GM19035 (cell line): Measurements from ENCODE around the gene CARD9.

Source experiments
- ATAC-seq: cut with Tn5 transposase; IDR thresholded peaks from one replicate; pipeline ENCODE4 v1.9.1; 2021; ENCODE audit not compliant: unreplicated experiment

Gene CARD9

DNA sequence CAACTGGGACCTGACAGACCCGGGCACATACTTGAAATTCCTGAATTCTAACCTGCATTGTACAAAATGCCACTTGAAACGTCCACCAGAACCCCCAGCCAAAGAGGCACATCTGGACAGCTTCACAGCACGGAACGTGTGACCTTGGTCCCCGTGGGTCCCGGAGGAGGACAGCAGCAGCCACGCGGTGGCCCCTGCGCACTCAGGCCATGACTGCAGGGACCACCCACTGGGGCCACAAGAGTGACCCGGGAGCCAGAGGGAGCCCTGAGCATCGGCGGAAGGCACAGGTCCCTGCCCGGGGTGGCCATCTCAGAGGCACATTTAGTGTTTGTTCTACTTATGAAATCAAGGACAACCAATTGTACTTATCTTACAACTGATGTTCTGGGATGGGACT lies 28.6 kb upstream of the CARD9 start:
- ATAC-seq: no peak

DNA sequence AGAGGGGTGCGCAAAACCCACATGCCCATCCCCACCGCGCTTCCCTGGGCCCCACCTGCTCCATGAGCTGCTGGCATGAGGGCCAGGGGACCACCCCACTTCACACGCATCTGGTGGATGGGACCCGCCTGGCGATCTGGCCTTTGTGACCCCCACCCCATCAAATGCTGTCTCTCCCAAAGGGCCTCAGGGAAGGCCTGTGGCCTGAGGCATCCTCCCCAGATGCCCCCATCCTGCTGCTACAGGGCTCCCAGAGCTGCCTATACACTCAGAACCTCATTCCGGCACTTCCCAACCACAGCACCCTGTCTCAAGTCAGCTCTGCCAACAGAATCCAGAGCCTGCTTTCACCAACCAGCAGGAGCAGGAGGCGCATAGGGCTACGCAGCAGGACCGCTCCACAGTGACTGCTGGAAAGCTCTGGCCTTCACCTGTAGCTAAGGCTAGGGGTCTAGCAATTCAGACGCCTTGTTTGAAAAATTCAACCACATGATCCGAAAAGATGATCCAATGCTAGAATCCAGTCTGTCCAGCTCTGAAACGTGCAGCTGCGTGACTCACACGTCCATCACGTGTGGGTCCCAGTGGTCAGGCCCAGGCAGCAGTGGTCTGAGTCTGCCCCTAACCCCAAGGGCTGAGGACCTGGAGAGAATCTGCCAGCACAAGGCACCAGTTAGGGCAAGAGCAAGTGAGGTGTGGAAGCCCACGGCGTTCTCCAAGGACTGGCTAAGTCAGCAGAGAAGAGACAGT lies 27.9 kb upstream of the CARD9 start:
- no peak for ATAC-seq

DNA sequence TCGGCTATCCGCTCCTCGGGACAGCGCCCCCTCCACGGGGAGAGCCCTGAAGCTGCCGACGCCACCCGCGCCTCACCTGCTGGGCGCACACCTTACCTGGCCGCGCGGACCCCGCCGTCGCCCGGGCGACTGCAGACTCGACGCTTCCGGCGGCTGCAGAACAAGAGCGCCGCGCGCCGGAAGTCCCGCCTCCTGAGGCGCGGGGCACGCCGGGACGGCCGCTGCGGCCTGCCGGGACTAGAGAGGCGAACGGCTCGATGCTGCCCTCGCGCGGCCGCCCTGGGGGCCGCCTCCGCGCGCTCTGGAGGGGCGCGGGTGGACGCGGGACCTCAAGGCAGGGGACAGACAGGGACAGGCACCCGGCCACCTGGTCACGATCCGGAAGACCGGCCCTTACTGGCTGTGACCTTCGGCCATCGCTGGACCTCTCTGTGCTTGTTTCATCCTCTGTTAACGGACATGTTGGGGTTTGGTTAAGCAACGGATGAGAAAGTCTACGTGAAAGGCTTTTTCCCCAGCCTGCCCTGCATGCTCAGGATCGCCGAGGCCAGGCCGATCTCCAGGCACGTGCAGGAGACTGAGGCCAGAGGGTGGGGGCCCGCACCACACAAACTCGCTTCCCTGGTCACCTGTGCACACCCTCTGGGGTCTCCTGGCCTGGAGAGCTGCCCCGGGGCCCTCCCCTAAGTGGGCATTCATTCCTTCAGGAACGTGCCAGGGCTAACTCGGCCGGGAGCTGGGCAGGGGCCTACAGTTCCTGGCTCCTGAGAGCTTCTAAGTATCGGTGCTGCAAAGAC lies 26.8 kb upstream of the CARD9 start, which contains the start of gene SNAPC4:
TSS of gene SNAPC4 (minus strand) at position 133 of the 797 bp plus-strand sequence. CDS start 1,742 bp downstream, outside the sequence.
- peak; percentile 68 for ATAC-seq

DNA sequence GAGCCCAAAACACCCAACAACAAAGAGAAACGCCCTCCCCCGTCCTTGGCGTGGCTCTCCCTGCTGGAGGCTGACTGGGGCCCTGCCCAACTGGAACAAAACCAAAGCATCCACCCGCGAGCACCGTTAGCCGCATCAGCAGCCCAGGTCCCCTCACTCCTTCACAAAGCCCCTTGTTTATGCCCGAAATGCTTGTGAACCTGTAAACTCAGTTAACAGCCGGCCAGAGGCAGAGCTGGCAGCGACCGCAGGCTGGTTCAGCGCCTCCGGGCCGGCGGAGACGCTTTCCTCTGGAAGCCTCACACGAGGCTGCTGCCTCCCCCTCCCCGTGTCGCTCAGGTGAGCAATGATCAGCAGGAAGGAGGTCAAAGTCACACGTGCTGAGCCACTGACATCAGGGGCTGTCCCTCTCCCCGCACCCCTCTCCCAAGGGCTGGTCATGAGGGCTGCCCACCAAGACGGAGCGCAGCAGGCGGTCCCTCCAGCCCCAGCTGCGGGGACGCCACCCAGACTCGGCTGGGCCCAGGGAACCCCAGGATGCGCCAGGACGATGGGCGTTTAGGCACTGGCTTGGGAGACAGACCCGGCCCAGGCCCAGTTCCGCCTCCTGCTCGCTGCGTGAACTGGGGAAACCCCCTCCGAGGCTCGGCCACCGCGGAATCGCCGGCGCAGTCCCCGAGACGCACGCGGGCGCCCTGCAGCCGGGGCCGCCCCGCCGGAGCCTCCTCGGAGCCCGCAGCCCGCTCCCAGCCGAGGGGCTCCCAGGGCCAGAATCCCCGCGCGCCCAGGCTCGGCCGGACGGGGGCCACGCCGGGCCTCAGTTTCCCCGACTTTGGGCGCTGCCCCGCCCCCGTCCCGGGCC lies 25.9 kb upstream of the CARD9 start:
- peak; percentile 37 for ATAC-seq

DNA sequence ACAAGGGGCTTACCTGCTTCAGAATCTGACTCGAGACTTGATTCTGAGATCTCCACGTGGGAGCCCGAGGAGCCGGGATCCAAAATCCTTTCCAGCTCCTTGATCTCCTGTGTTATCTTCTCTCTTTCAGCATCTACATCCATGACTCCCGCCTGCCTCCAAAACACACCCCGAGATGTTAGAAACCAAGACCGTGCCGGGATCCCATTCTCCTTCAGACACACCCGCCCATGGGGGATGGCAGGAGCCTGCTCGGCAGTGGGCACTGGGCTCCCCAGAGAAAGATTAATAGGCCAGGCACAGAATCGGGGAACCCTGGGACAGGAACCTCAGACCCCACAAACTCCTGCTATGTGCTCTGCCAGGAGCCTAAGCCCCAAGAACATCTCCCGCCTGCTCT lies 24.8 kb upstream of the CARD9 start:
- no peak for ATAC-seq

DNA sequence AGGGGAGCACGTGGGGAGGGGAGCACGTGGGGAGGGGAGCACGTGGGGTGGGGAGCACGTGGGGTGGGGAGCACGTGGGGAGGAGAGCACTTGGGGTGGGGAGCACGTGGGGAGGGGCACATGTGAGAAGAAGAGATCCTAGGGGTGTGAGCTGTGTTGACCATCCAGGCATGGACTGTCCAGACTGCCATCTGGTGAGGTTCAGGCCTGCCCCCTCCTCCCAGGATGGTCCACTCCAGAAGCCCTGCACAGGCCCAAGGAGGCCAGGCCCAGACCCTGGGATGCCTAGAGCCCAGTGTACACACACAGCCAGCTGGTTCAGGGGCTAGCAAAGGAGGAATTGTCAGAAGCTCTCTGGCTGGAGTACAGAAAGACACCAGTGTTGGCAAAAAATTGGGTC lies 24.2 kb upstream of the CARD9 start:
- no peak for ATAC-seq

DNA sequence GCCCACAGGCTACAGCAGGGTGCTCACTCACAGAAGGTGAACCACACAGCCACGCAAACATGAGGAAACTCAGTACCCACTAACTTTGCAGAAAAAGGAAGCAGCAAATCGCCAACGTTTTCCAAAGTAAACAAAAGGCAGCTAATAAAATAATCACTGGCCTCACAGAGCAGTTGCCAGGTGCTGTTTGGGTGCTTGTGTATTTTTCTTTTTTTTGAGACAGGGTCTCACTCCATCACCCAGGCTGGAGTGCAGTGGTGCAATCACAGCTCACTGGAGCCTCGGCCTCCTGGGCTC lies 22.7 kb upstream of the CARD9 start:
- ATAC-seq: no peak

DNA sequence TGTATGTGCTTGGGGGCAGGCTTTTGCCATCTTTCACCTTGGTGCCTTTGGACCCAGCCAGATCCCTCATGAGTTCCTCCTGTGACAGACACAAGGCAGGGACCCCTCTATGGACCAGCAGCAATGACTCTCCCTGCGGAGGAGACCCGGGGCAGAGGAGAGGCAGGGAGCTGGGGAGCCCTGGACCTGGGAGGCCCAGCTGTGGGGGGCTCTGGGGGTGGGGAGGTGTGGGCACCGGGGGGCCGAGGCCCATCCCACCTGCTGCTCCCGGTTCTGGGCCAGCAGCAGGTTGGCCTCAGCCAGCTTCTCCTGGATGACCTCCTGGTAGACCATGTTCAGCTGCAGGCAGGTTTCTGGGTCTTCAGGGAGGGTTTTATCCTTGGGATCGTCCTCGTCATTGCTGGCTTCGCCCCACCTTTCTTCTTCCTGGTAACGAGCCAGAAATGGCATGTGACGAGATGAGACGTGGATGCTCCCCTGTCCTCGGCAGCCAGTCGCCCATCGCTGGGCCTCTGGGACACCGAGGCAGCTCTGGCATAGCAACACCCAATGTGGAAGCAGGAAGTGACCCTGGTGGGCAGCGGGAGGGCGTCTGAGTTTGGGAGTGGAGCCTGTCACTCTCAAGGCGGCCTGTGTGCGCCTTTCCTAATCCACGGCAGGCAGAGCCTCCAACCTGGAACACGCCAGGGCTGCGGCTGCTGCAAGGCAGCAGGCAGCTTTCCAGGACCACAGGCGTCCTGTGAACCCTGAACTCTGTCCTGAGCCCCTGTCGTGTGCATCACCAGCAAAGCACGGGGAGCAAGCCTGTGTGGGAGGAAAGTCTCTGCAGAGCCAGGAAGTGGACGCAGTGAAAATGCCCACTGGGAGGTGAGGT lies 22.1 kb upstream of the CARD9 start:
- ATAC-seq: no peak

DNA sequence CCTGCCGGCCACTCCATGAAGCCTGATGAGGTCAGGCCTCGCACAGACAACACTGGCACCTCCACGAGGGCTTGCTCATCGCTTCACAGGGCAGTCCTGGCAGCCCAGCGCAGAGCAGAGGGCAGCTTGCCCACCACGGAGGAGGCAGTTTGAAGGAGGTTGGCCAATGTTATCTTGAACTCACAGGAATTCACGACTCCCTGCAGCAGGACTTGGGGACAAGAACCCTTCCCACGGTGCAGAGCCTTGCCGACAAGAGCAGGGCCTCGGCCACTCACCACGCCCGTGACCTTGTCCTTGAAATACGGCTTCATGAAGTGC lies 21.5 kb upstream of the CARD9 start:
- no peak for ATAC-seq

DNA sequence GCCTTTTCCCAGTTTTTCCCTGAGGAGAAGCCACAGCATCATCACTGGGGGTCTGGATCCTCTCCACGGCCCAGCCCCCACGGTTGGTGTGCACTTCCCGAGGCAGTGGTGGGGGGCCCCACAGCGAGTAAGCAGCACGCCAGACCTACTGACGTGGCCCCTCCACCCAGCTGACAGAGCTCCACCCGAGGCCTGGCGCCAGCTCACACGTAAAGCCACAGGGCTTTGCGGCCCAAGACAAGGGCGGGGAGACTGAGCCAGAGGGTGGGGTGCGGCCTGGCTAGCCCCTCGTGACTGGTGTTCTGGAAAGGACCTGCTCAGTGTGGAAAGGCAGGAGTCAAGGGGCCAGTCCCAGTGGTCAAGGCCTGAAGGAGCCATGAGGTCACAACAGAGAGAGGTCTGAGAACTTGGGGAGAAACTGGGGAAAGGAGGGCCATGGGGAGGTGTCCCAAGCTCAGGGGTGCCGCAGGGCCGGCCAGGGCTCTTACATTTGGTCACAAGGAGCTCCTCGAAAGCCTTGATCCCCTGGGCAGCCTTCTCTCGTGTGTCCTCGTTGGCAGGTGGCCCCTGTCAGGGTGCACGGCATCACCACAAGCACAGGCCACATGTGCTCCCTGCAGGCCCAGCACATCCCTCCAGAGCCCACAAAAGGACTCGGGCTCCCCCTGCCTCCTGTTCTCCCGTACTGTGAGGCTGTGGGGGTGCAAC lies 21.0 kb upstream of the CARD9 start:
- no peak for ATAC-seq

DNA sequence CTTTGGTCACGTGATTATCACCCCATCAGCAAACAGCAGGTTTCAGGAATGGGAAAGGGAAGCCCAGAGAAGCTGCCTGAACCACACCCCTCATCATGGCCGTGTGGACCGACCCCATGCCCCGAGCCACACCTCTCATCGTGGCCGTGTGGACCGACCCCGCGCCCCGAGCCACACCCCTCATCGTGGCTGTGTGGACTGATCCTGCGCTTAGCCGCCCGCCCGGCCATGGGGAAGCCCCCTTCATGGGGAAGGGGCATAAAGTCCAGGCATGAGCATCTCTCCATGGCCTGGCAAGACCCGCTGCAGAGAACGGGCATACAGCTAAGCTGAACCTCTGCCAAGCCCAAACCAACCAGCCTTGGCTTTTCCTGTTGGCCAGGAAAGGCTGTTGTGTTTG lies 20.1 kb upstream of the CARD9 start:
- no peak for ATAC-seq

DNA sequence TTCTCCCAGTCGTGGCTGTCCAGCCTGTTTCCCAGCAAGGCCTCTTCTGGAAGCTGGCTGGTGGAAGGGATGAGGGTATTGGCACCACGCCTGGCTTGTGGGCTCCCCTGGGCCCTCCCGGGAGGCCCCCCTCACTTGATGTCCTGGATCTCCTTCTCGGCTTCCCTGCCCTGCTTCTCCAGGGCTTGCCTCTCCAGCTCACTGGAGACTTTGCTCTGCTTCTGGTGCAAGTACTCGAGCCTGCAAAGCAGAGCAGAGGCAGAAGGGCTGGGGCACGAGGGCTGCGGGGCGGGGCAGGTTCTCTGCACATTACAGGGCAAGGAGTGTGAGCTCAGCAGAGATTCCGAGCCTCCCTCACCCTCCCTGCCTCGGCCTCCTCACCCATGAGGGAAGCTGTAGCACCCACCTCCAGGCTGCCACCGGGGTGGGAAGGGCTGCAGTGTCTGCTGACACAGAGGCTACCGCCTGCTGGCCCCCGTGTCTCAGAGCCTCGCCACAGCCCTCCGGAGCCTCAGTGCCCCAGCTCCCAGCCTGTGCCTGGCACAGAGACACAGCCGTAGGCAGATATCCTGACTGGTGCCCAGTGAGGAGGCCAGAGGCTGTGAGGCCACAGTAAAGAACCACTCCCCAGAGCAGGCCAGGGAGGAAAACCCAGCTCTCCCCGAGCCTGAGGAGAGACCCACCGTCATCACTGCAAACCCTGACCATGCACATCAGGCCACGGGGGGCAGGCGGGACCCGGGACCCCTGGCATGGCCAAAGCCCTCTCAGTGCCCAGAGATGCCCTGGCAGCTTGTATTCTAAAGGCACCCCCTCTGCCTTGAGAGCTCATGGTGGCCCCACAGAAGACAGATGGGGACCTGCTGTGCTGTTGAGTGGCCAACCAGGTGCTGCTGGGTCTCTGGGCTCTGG lies 19.3 kb upstream of the CARD9 start:
- no peak for ATAC-seq

DNA sequence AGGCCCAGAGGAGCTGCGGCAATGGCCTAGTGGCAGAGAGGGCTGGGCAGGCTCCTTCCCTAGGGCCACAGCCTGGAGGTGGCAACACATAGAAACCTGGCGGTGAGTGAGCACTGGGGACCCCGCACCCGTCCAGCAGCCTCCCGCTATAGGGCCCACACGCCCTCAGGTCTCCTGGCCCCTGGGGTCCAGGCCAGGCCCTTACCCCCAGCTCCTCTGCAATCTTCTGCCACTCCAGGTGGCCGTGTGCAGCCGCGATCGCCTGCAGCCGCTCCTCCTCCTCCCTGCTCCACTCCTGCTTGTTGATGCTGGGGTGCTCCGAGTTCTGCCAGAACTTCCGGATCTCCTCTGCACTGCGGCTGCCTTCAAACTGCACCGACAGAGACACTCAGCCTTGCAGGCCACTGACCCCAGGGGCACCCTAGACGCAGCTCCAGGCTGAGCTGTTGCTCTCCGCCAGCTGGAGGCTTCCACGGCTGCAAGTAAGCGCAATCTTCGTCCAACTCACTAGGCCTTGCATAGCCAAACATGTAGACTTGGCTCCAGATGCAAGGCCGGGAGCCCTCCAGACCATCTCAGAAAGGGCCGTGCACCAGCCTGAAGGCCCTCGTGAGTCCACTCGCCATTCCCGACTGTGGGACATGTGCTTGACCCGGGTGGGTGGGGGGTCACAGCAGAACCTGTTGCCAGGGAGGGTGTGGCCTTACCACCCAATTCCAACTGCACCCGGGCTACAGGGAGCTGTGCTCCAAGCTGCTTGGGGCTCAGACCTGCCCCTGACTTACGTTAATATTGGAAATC lies 18.5 kb upstream of the CARD9 start:
- ATAC-seq: no peak

DNA sequence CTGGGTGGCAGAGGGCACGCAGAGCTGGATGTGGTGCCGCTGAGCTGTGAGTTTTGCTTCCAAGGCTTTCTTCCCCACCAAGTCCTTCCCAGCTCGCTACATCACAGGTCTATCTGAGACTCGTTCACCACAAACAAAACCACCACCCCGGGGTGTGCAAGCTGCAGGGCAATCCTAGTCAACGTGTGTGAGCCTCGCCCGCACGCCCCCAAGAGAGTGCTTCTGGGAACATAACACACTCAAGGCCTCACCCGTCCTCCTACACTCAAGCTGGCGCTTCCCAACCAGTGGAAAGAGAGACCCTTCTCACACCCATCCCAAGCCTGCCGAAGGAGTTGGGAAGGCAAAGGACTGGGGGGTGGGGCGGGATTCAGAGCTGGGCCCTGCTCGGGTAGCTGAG lies 15.9 kb upstream of the CARD9 start:
- ATAC-seq: no peak

DNA sequence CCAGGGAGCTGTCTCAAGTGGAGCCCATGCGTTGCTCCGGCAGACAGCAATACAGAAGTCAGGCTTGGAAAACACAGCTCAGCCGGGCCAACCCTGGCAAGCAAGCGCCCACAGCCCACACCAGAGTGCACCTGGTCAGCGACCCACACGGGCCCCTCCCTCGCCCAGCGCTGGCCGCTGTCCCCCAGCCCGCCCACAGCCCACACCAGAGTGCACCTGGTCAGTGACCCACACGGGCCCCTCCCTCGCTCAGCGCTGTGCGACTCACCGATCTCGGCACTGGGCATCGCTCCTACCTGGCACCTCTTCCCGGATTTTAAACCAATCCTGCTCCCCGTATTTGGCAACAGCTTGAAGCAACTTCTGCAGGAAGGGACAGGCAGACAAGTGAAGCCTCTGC lies 13.7 kb upstream of the CARD9 start:
- no peak for ATAC-seq

DNA sequence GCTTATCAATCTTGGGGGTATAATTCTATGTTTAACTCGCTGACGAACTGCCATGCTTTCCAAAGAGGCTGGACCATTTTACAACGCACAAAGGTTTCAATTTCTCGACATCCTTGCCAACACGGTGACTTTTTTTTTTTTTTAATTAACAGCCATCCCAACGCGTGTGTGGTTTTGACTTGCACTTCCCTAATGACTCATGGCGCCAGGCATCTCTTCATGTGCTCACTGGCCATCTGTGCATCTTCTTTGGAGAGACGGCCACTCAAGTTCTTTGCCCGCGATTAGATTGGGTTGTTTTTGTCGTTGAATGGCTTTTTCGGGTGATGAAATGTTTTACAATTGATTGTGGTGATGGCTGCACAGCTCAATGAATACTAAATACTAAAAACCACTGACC lies 12.5 kb upstream of the CARD9 start:
- ATAC-seq: no peak

DNA sequence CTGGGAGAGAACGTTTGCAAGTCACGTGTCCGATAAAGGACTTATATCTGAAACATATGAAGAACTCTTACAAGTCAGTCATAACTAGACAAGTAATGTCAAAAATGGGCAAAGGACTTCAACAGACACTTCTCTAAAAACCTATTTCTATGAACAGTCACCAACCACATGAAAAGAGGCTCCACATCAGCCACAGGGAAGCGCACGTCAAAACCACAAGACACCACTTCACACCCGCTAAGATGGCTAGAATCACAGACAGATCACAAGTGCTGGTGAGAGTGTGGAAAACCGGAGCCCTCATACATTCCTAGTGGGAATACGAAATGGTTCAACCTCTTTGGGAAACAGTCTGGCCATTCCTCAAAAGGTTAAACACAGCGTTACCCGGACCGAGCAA lies 11.5 kb upstream of the CARD9 start:
- ATAC-seq: no peak

DNA sequence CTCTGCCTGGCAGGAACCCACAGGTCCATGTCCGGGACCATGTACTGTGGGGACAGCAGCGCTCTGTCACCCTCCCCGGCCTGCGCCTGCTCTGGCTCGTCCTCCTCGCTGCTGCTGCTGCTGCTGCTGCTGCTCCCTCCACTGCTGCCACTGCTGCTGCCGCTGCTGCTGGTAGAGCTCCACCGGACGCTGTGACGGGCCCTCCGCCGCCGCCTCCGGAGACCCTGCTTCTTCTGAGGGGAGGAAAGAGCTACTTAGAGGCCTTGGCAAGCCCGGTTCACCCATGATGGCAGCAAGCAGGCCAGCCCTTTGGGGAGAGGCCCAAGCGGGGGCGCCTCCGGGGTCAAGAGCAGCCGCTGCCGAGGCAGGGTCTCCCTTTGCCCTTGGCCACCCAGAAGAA lies 10.0 kb upstream of the CARD9 start:
- no peak for ATAC-seq
